Endothelial cell of umbilical vein (primary cell): ENCODE results near the gene EHD1. TPM values are rescaled to one million over a fixed set of nuclear protein-coding genes. Genes with fewer than 3 reads are reported as not detected.

ENCODE experiments used
- BruUV-seq: library from RNA; stranded (reverse); fragments of 400-500 nt; replicated peaks from 2 replicates; lab custom pipeline; 2021; lab: Mats Ljungman, UMichigan
- CTCF ChIA-PET: fragments of 300-600, 350-600 bp; sonication (Branson Sonifier 250); formaldehyde crosslinking; loops from one replicate; lab custom pipeline; 2021; ENCODE audit warnings: antibody characterized with exemption, inconsistent platforms; lab: Charles Lee
- POLR2A ChIA-PET: fragments of 300-600, 350-600 bp; sonication (Branson Sonifier 250); formaldehyde crosslinking; loops from one replicate; lab custom pipeline; 2021; ENCODE audit warnings: antibody characterized with exemption, inconsistent platforms; lab: Charles Lee
- DNase-seq: peaks from one replicate; pipeline ENCODE4 v3.0.0-alpha.2; 2011; ENCODE audit warnings: low read depth, low spot score
- FAIRE-seq: peaks from 2 replicates; lab custom pipeline; 2011; peaks lifted over from hg19 to GRCh38; lab: Jason Lieb, UNC
- H2AFZ ChIP-seq: 2 replicates; pipeline ENCODE4 v1.6.0; 2012; ENCODE audit warnings: low read depth, low read length, control low read depth, inconsistent platforms
- H3K27ac ChIP-seq: 2 replicates; pipeline ENCODE4 v1.5.1; 2011; ENCODE audit warnings: low read depth, mild to moderate bottlenecking, control low read depth, low read length, moderate library complexity; ENCODE audit not compliant: insufficient read depth
- H3K27me3 ChIP-seq, 2 experiments: 2 replicates each; pipeline versions ENCODE4 v1.6.0 to v1.6.1; 2011; ENCODE audit warnings: low read length in 2 of 2, mixed read lengths in 1 of 2; ENCODE audit not compliant: control insufficient read depth in 2 of 2, insufficient read depth in 2 of 2
- H3K36me3 ChIP-seq, 2 experiments: 2 replicates in 1 of 2; 3 replicates in 1 of 2; pipeline ENCODE4 v1.5.1; 2011; ENCODE audit warnings: low read length in 2 of 2, mild to moderate bottlenecking in 1 of 2, moderate library complexity in 1 of 2; ENCODE audit not compliant: control insufficient read depth in 2 of 2, insufficient read depth in 2 of 2; ENCODE audit errors: extremely low read depth in 1 of 2
- H3K4me1 ChIP-seq: 3 replicates; pipeline ENCODE4 v1.5.1; 2011; ENCODE audit warnings: mild to moderate bottlenecking, low read length; ENCODE audit not compliant: control insufficient read depth, insufficient read depth; ENCODE audit errors: extremely low read depth
- H3K4me2 ChIP-seq: 2 replicates; pipeline ENCODE4 v1.6.1; 2011; ENCODE audit warnings: low read length, control low read depth, mixed read lengths; ENCODE audit not compliant: insufficient read depth
- H3K4me3 ChIP-seq, 3 experiments: fragments of 200-600 bp in 1 of 3; sonication (generic), shearing (Covaris generic) in 1 of 3; replicated peaks in 1 of 3; 2 replicates each; pipeline ENCODE4 v1.5.1; 2011 to 2016; ENCODE audit warnings: control low read depth in 3 of 3, low read length in 3 of 3, mild to moderate bottlenecking in 2 of 3, inconsistent platforms in 1 of 3, low read depth in 1 of 3, moderate library complexity in 1 of 3; ENCODE audit not compliant: insufficient read depth in 1 of 3
- H3K79me2 ChIP-seq: 2 replicates; pipeline ENCODE4 v1.6.0; 2012; ENCODE audit warnings: low read length, inconsistent platforms; ENCODE audit not compliant: control insufficient read depth, insufficient read depth
- H3K9ac ChIP-seq: replicated peaks from 2 replicates; pipeline ENCODE3; 2011; ENCODE audit warnings: low read length, control low read depth; ENCODE audit not compliant: insufficient read depth; ENCODE audit errors: extremely low read depth
- H3K9me1 ChIP-seq: replicated peaks from 3 replicates; pipeline ENCODE4 v1.6.0; 2011; ENCODE audit warnings: mild to moderate bottlenecking, low read length; ENCODE audit not compliant: control insufficient read depth, insufficient read depth; ENCODE audit errors: extremely low read depth
- H3K9me3 ChIP-seq: replicated peaks from 2 replicates; pipeline ENCODE4 v1.5.1; 2012; ENCODE audit warnings: low read length, inconsistent platforms; ENCODE audit not compliant: control insufficient read depth, insufficient read depth
- H4K20me1 ChIP-seq: replicated peaks from 2 replicates; pipeline ENCODE3; 2011; ENCODE audit warnings: mild to moderate bottlenecking, low read length; ENCODE audit not compliant: control insufficient read depth, insufficient read depth; ENCODE audit errors: extremely low read depth
- CTCF ChIP-seq, 2 donors: IDR thresholded peaks; 1 replicate in 1 of 2; 2 replicates in 1 of 2; pipeline ENCODE4 v1.5.1; 2011; ENCODE audit warnings: low read length in 2 of 2, mild to moderate bottlenecking in 2 of 2, moderate library complexity in 2 of 2, control low read depth in 1 of 2, inconsistent platforms in 1 of 2, low read depth in 1 of 2; ENCODE audit not compliant: insufficient read depth in 1 of 2; ENCODE audit errors: extremely low read depth in 1 of 2
- EZH2 ChIP-seq: IDR thresholded peaks from 2 replicates; pipeline ENCODE4 v1.6.1; 2012; ENCODE audit warnings: borderline replicate concordance, low read depth, mild to moderate bottlenecking, moderate library complexity, low read length, inconsistent platforms; ENCODE audit not compliant: severe bottlenecking
- FOS ChIP-seq: IDR thresholded peaks from 2 replicates; pipeline ENCODE4 v1.6.1; 2011; ENCODE audit warnings: mild to moderate bottlenecking, low read length, moderate library complexity, borderline replicate concordance; ENCODE audit not compliant: insufficient read depth
- GATA2 ChIP-seq: IDR thresholded peaks from 2 replicates; pipeline ENCODE4 v1.7.0; 2011; ENCODE audit warnings: low read depth, mild to moderate bottlenecking, moderate library complexity, mixed read lengths, low read length; ENCODE audit not compliant: insufficient read length, insufficient read depth
- JUN ChIP-seq: IDR thresholded peaks from 2 replicates; pipeline ENCODE4 v1.6.1; 2011; ENCODE audit warnings: borderline replicate concordance, low read depth; ENCODE audit not compliant: insufficient read length, insufficient read depth
- MAX ChIP-seq: IDR thresholded peaks from 2 replicates; pipeline ENCODE4 v1.6.1; 2011; ENCODE audit not compliant: insufficient read depth, insufficient read length
- MYC ChIP-seq: IDR thresholded peaks from one replicate; pipeline ENCODE4 v1.6.1; 2011; ENCODE audit warnings: mild to moderate bottlenecking, low read depth, low read length
- POLR2A ChIP-seq: IDR thresholded peaks from 2 replicates; pipeline ENCODE4 v1.6.1; 2012; ENCODE audit warnings: low read depth, mild to moderate bottlenecking, control low read depth, low read length
- POLR2AphosphoS5 ChIP-seq: IDR thresholded peaks from 2 replicates; pipeline ENCODE4 v1.6.1; 2012; ENCODE audit warnings: low read depth, mild to moderate bottlenecking, control low read depth, low read length, moderate library complexity; ENCODE audit not compliant: insufficient read depth
- dilution Hi-C: fragments of 300-500 bp; cut with MboI; formaldehyde crosslinking; loops from one replicate; pipeline ENCODE4 v1.15.0; 2019; ENCODE audit warnings: low sequenced_read_pairs; ENCODE audit not compliant: extremely low pct_ligation_motif_present
- intact Hi-C: fragments of 100-400 bp; cut with micrococcal nuclease; formaldehyde crosslinking; loops from one replicate; pipeline ENCODE4 v1.10.0; 2022
- polyA plus RNA-seq, 4 experiments: library from polyadenylated mRNA; depleted of rRNA in 3 of 4; stranded (reverse) in 3 of 4; unstranded in 1 of 4; fragments of >200 nt; gene quantifications; 2 replicates each; pipeline versions ENCODE4 v1.2.1 to v1.2.3, GENCODE V29; 2011 to 2012; ENCODE audit warnings: missing spikeins in 1 of 4
- total RNA-seq: library from RNA; stranded (reverse); gene quantifications from 2 replicates; pipeline ENCODE4 v1.2.3, GENCODE V29; 2021

The EHD1 gene
- total and polyA plus RNA-seq, 2 donors (not counting 3 experiments of a cell fraction or from before 2014, with no cell fraction given) = 109 to 136 TPM

GRCh38 chr11:64826578-64827450, 51.6 kb downstream of the EHD1 start:
- dilution Hi-C loops = no loop called here
- DNase-seq (no peak), FAIRE-seq (no peak)
- CTCF ChIA-PET = interaction anchor here (0.8 kb wide), 1 partner anchor 11 kb away, joined by 3 read pairs; no protein-coding TSS in a partner anchor
- TF ChIP-seq POLR2A (no peak), GATA2 (no peak), POLR2AphosphoS5 (no peak), MAX (no peak), JUN (no peak), MYC (no peak)
- Histone ChIP-seq H3K4me3 (no peak overlapping the region), H3K4me1 (no peaks in the 10 kb centered on the region), H3K4me2 (no peak overlapping the region), H3K9ac (no peak overlapping the region), H3K27ac (no peak overlapping the region), H3K9me3 (no peaks in the 10 kb centered on the region), H2AFZ (no peak overlapping the region), H4K20me1 (no peaks in the 10 kb centered on the region), H3K79me2 (no peaks in the 10 kb centered on the region), H3K9me1 (no peaks in the 10 kb centered on the region), H3K27me3 (peaks cover 0 to 3% of the 10 kb centered on the region in 2 experiments), H3K36me3 (no peaks in the 10 kb centered on the region)
- BruUV-seq = no TSS peak
- POLR2A ChIA-PET = no interaction called here
- intact Hi-C loops = no loop called here

- H2AFZ ChIP-seq = no peak overlapping the region
- dilution Hi-C loops = no loop called here
- POLR2A ChIA-PET = no interaction called here
Measured at GRCh38 chr11:64826062-64826461, 52.4 kb downstream of the EHD1 start.

More at GRCh38 chr11:64826062-64826461, 52.4 kb downstream of the EHD1 start:
- H4K20me1 ChIP-seq = no peaks in the 10 kb centered on the region
- no peak for DNase-seq
- H3K4me3 ChIP-seq = no peak overlapping the region
- no peak overlapping the region for H3K4me2 ChIP-seq
- H3K9ac ChIP-seq = no peak overlapping the region
- no peak for FAIRE-seq
- H3K27me3 ChIP-seq = peaks cover 0 to 3% of the 10 kb centered on the region in 2 experiments
- no TSS peak for BruUV-seq
- no peaks in the 10 kb centered on the region for H3K4me1 ChIP-seq
- CTCF ChIA-PET = no interaction called here
- TF ChIP-seq MYC (no peak), MAX (no peak), POLR2A (no peak), CTCF (IDR thresholded peaks at IDR 0.05; ENCODE audit: extremely low read depth in 1 of 2, insufficient read depth in 1 of 2, low read depth in 1 of 2, low read length in 2 of 2) (no peak), GATA2 (no peak), FOS (no peak), POLR2AphosphoS5 (no peak), EZH2 (no peak), JUN (no peak)
- H3K27ac ChIP-seq = no peak overlapping the region
- no peaks in the 10 kb centered on the region for H3K79me2 ChIP-seq
- no peaks in the 10 kb centered on the region for H3K9me3 ChIP-seq
- H3K9me1 ChIP-seq = no peaks in the 10 kb centered on the region
- no peaks in the 10 kb centered on the region for H3K36me3 ChIP-seq
- intact Hi-C loops = no loop called here
